WERI-Rb-1 (cell line): ENCODE measurements around the gene ST14.

ENCODE experiments used
- DNase-seq: peaks from one replicate; pipeline ENCODE4 v3.0.0-alpha.2; 2020
- H3K27ac ChIP-seq: fragments of 250-450 bp; sonication (Bioruptor Pico); 2 replicates; pipeline ENCODE4 v1.5.1; 2020; ENCODE audit warnings: mild to moderate bottlenecking, moderate library complexity
- H3K27me3 ChIP-seq: fragments of 250-450 bp; sonication (Bioruptor Pico); 2 replicates; pipeline ENCODE4 v1.5.1; 2021; ENCODE audit warnings: mild to moderate bottlenecking, low read depth, moderate library complexity; ENCODE audit not compliant: insufficient read depth, severe bottlenecking
- H3K36me3 ChIP-seq: fragments of 250-450 bp; sonication (Bioruptor Pico); 2 replicates; pipeline ENCODE4 v1.5.1; 2020; ENCODE audit warnings: mild to moderate bottlenecking, moderate library complexity
- H3K4me3 ChIP-seq: 2 replicates; pipeline ENCODE4 v1.5.1; 2011; ENCODE audit warnings: low read depth, mild to moderate bottlenecking, control low read depth, low read length
- H3K9me3 ChIP-seq: fragments of 250-450 bp; sonication (Bioruptor Pico); 2 replicates; pipeline ENCODE4 v1.5.1; 2021; ENCODE audit warnings: mild to moderate bottlenecking, moderate library complexity; ENCODE audit not compliant: severe bottlenecking
- CTCF ChIP-seq: IDR thresholded peaks from 2 replicates; pipeline ENCODE4 v1.5.1; 2011; ENCODE audit warnings: low read depth, mild to moderate bottlenecking, control low read depth, inconsistent platforms, low read length

Gene ST14

GRCh38 chr11:130145975-130146776 is 13.4 kb upstream of the ST14 start:
- H3K27ac ChIP-seq = no peak overlapping the region
- H3K36me3 ChIP-seq = peaks cover 20% of the 10 kb centered on the region; the same call in 1 of the 2 replicates
- H3K4me3 ChIP-seq = no peak overlapping the region
- no peaks in the 10 kb centered on the region for H3K27me3 ChIP-seq
- DNase-seq = no peak
- TF ChIP-seq CTCF = peak; percentile 23; the same call in 1 of the 2 replicates
- H3K9me3 ChIP-seq = no peaks in the 10 kb centered on the region

GRCh38 chr11:130146796-130147195 is 12.8 kb upstream of the ST14 start:
- DNase-seq = no peak

GRCh38 chr11:130148796-130149326 is 10.7 kb upstream of the ST14 start:
- H3K27ac ChIP-seq = no peak overlapping the region
- no peak for DNase-seq
- no peak overlapping the region for H3K4me3 ChIP-seq
- H3K27me3 ChIP-seq = no peaks in the 10 kb centered on the region
- peaks cover 8% of the 10 kb centered on the region; the same call in 1 of the 2 replicates for H3K36me3 ChIP-seq
- TF ChIP-seq CTCF = no peak
- no peaks in the 10 kb centered on the region for H3K9me3 ChIP-seq

More at GRCh38 chr11:130146796-130147195, 12.8 kb upstream of the ST14 start:
- Histone ChIP-seq H3K27me3 (no peaks in the 10 kb centered on the region), H3K36me3 (peaks cover 16% of the 10 kb centered on the region; the same call in 1 of the 2 replicates), H3K9me3 (no peaks in the 10 kb centered on the region), H3K4me3 (no peak overlapping the region), H3K27ac (no peak overlapping the region)
- TF ChIP-seq CTCF = no peak

GRCh38 chr11:130150790-130151189 is 8.8 kb upstream of the ST14 start:
- H3K27me3 ChIP-seq = no peaks in the 10 kb centered on the region
- H3K9me3 ChIP-seq = no peaks in the 10 kb centered on the region
- DNase-seq = no peak
- H3K27ac ChIP-seq = no peak overlapping the region
- H3K36me3 ChIP-seq = no peaks in the 10 kb centered on the region
- no peak overlapping the region for H3K4me3 ChIP-seq
- TF ChIP-seq CTCF = no peak

- H3K27me3 ChIP-seq = no peaks in the 10 kb centered on the region
- TF ChIP-seq CTCF = no peak
- H3K27ac ChIP-seq = no peak overlapping the region
- H3K36me3 ChIP-seq = no peaks in the 10 kb centered on the region
- H3K4me3 ChIP-seq = no peak overlapping the region
- no peak for DNase-seq
- H3K9me3 ChIP-seq = no peaks in the 10 kb centered on the region
Observed at GRCh38 chr11:130151196-130151595, 8.4 kb upstream of the ST14 start.
